Heart left ventricle (tissue), 16 donors: ENCODE measurements around the gene CHST11. TPM values are rescaled to one million over a fixed set of nuclear protein-coding genes. Genes with fewer than 3 reads are reported as not detected.

ENCODE experiments used
- ATAC-seq, 4 donors: fragments of 200-7000 bp; cut with Tn5 transposase; one replicate each; pipeline ENCODE4 v1.9.1; 2020 to 2022; ENCODE audit warnings: moderate library complexity in 4 of 4, mild to moderate bottlenecking in 3 of 4, moderate number of reproducible peaks in 1 of 4
- DNase-seq, 5 donors: peaks; one replicate each; pipeline ENCODE4 v3.0.0-alpha.2; 2020
- H3K27ac ChIP-seq, 12 donors: fragments of 200-600 bp; sonication (generic) in 4 of 12; one replicate each; pipeline versions ENCODE4 v1.5.0 to v1.8.0; 2016 to 2022; ENCODE audit warnings: mild to moderate bottlenecking in 2 of 12
- H3K27me3 ChIP-seq, 9 donors: fragments of 200-600 bp; sonication (generic) in 2 of 9; one replicate each; pipeline versions ENCODE4 v1.5.1 to v1.8.0; 2016 to 2022; ENCODE audit warnings: mild to moderate bottlenecking in 3 of 9
- H3K36me3 ChIP-seq, 9 donors: fragments of 200-600 bp; sonication (generic) in 2 of 9; one replicate each; pipeline versions ENCODE4 v1.5.0 to v1.8.0; 2018 to 2022; ENCODE audit warnings: mild to moderate bottlenecking in 2 of 9
- H3K4me1 ChIP-seq, 12 donors: fragments of 200-600 bp; sonication (generic) in 4 of 12; one replicate each; pipeline versions ENCODE4 v1.5.0 to v1.8.0; 2016 to 2022; ENCODE audit warnings: mild to moderate bottlenecking in 3 of 12
- H3K4me3 ChIP-seq, 12 donors: fragments of 200-600 bp; sonication (generic) in 4 of 12; one replicate each; pipeline versions ENCODE4 v1.5.0 to v1.8.0; 2017 to 2022; ENCODE audit warnings: mild to moderate bottlenecking in 9 of 12, moderate library complexity in 4 of 12
- H3K9me3 ChIP-seq, 12 donors: fragments of 200-600 bp; sonication (generic) in 4 of 12; one replicate each; pipeline versions ENCODE4 v1.5.0 to v1.8.0; 2016 to 2022; ENCODE audit warnings: mild to moderate bottlenecking in 1 of 12
- CTCF ChIP-seq, 12 donors: fragments of 200-600 bp; sonication (generic) in 4 of 12; IDR thresholded peaks; one replicate each; pipeline versions ENCODE4 v1.5.0 to v1.8.0; 2018 to 2022; ENCODE audit warnings: antibody characterized with exemption in 12 of 12, mild to moderate bottlenecking in 5 of 12
- POLR2A ChIP-seq, 2 donors: fragments of 450-650 bp; IDR thresholded peaks; one replicate each; pipeline ENCODE4 v1.6.1; 2017; ENCODE audit warnings: antibody characterized with exemption in 2 of 2, mild to moderate bottlenecking in 2 of 2, moderate library complexity in 2 of 2
- WGBS, 4 donors: extraction: QIAGEN DNeasy Blood & Tissue Kit in 2 of 4; methylation state at CpG; one replicate each; pipeline versions ENCODE4 v1.1.5 to v1.1.7; 2013 to 2018; 5-methylcytosine and 5-hydroxymethylcytosine counted together
- intact Hi-C, 10 donors: fragments of 100-400 bp; cut with DNase I; formaldehyde crosslinking; loops; one replicate each; pipeline versions ENCODE4 v1.11.1 to v1.14.2; 2022
- polyA plus RNA-seq, 2 donors: library from polyadenylated mRNA; stranded (reverse); fragments of 200-250 nt; gene quantifications; one replicate each; pipeline ENCODE4 v1.2.3, GENCODE V29; 2013
- total RNA-seq, 9 donors: library from RNA; depleted of rRNA in 2 of 9; stranded (reverse); fragments of >200 nt in 2 of 9; fragmentation: NEBNext Ultra II Directional in 3 of 9; extraction: Animal tissue kit (Norgen Biotek cat#: 25700) in 3 of 9; gene quantifications; one replicate each; pipeline versions ENCODE4 v1.1.0 to v1.2.4, GENCODE V29; 2016 to 2023
- donor health status: ischemic (EF 13 %, LVEDD 7.1; RV severe dilation, severe dysfunction).
- donor health status: healthy with polysubstance abuse.
- donor health status: DM: no; HTN: yes; CAD: no.
- donor health status: DM: no; HTN: no; CAD: no.
- donor health status: ischemic (EF 25% LVEDD 6.9; RV normal size, moderate dysfunction).
- donor health status: ischemic (EF 25% LVEDD 5.7; RV mildly dilated, moderate dysfunction).
- donor health status: healthy.
- donor health status: DM: yes; HTN: yes; CAD: no.
- donor health status: ischemic (EF 35%, LVEDD 5.7; RV mildly dilated, moderate dysfunction).
- donor health status: nonischemic (EF 11% LVEDD 7.7; RV severe dilation, severe dysfunction).
- donor health status: DM: yes; HTN: yes; CAD: no.
- donor health status: PGD.
- donor health status: ischemic (EF 29% LVEDD 5.4; RV normal size, mild dysfunction).
- donor health status: nonischemic (EF 23%, LVEDD 6.1; RV moderate dilation, normal function).

Gene CHST11
- total and polyA plus RNA-seq, 11 donors: 1.1 to 16.9 (median 3.4) TPM

- Histone ChIP-seq H3K9me3 (no peaks in the 10 kb centered on the region), H3K27ac (peak overlapping the region in 1 of 12 donors; percentile 81), H3K4me1 (peaks cover 0 to 53% (median 0%) of the 10 kb centered on the region in 12 donors), H3K4me3 (no peak overlapping the region), H3K27me3 (no peaks in the 10 kb centered on the region), H3K36me3 (no peaks in the 10 kb centered on the region)
- no peak for TF ChIP-seq POLR2A (IDR thresholded peaks at IDR 0.05)
- TF ChIP-seq CTCF (IDR thresholded peaks at IDR 0.05): no peak
- no peak for ATAC-seq
- no peak for DNase-seq
- intact Hi-C loops: loop anchor here in 1 of 10 donors (10.0 kb wide), 1 partner anchor 246 kb away; no protein-coding TSS in a partner anchor
- 75 to 90% (median 86%) methylated on average over 5 of the region's 5 CpGs for WGBS, 4 donors
Observed at GRCh38 chr12:104650541-104650940, 193.8 kb downstream of the CHST11 start.

GRCh38 chr12:104651811-104652210, 195.1 kb downstream of the CHST11 start:
- intact Hi-C loops: loop anchor here in 1 of 10 donors (10.0 kb wide), 1 partner anchor 247 kb away; no protein-coding TSS in a partner anchor
- Histone ChIP-seq H3K27ac (no peak overlapping the region), H3K36me3 (no peaks in the 10 kb centered on the region), H3K9me3 (no peaks in the 10 kb centered on the region), H3K27me3 (no peaks in the 10 kb centered on the region), H3K4me1 (peaks cover 0 to 53% (median 0%) of the 10 kb centered on the region in 12 donors), H3K4me3 (no peak overlapping the region)
- DNase-seq: no peak
- TF ChIP-seq CTCF (IDR thresholded peaks at IDR 0.05) (no peak), POLR2A (IDR thresholded peaks at IDR 0.05) (no peak)
- 74 to 83% (median 79%) methylated on average over 7 of the region's 7 CpGs for WGBS, 4 donors
- no peak for ATAC-seq

- H3K27me3 ChIP-seq: no peaks in the 10 kb centered on the region
- 87 to 96% (median 94%) methylated on average over 5 of the region's 5 CpGs for WGBS, 4 donors
- H3K36me3 ChIP-seq: no peaks in the 10 kb centered on the region
- TF ChIP-seq POLR2A (IDR thresholded peaks at IDR 0.05): no peak
- TF ChIP-seq CTCF (IDR thresholded peaks at IDR 0.05): no peak
- DNase-seq: no peak
- peaks cover 0 to 53% (median 0%) of the 10 kb centered on the region in 12 donors for H3K4me1 ChIP-seq
- H3K9me3 ChIP-seq: no peaks in the 10 kb centered on the region
- no peak overlapping the region for H3K4me3 ChIP-seq
- intact Hi-C loops: loop anchor here in 1 of 10 donors (10.0 kb wide), 1 partner anchor 248 kb away; no protein-coding TSS in a partner anchor
- H3K27ac ChIP-seq: no peak overlapping the region
- no peak for ATAC-seq
Observed at GRCh38 chr12:104652358-104652757, 195.6 kb downstream of the CHST11 start.

- Histone ChIP-seq H3K4me3 (no peak overlapping the region), H3K27ac (no peak overlapping the region), H3K9me3 (no peaks in the 10 kb centered on the region), H3K36me3 (no peaks in the 10 kb centered on the region), H3K27me3 (no peaks in the 10 kb centered on the region), H3K4me1 (peaks cover 0 to 53% (median 0%) of the 10 kb centered on the region in 12 donors)
- intact Hi-C loops: loop anchor here in 1 of 10 donors (10.0 kb wide), 1 partner anchor 248 kb away; no protein-coding TSS in a partner anchor
- TF ChIP-seq CTCF (IDR thresholded peaks at IDR 0.05) (no peak), POLR2A (IDR thresholded peaks at IDR 0.05) (no peak)
- DNase-seq: no peak
- 81 to 94% (median 88%) methylated on average over 7 of the region's 7 CpGs for WGBS, 4 donors
- ATAC-seq: no peak
Observed at GRCh38 chr12:104652910-104653309, 196.2 kb downstream of the CHST11 start.
